IPS-18c (cell line): ENCODE results near the gene MASP2.
"Not testable (repeated sequence)": the region's sequence is repeated elsewhere in the genome, so short reads cannot be mapped to it uniquely, and the experiment has no call there.

ENCODE experiments used
- H3K4me3 ChIP-seq: 2 replicates; pipeline ENCODE4 v1.7.0; 2013; ENCODE audit warnings: low read depth, mild to moderate bottlenecking, low read length, moderate library complexity; ENCODE audit not compliant: insufficient read depth
- H3K9me3 ChIP-seq: one replicate; pipeline ENCODE4 v1.6.1; 2013; ENCODE audit warnings: mild to moderate bottlenecking, low read length, moderate library complexity; ENCODE audit not compliant: control insufficient read depth, insufficient read depth

Gene MASP2

GRCh38 chr1:11059968-11060830 is 13.2 kb upstream of the MASP2 start, which contains the start of gene SRM:
TSS of gene SRM (minus strand) at chr1:11060018. CDS start at chr1:11059943, 75 bp downstream.
- Histone ChIP-seq H3K9me3 (peaks cover 3% of the 10 kb centered on the region), H3K4me3 (peak within 1 kb of the TSS; percentile 85)

- H3K9me3 ChIP-seq, result peaks cover 3% of the 10 kb centered on the region
Measured at GRCh38 chr1:11059155-11059967, 12.3 kb upstream of the MASP2 start.

GRCh38 chr1:11058595-11059154 is 11.6 kb upstream of the MASP2 start:
- Histone ChIP-seq H3K4me3 (peak overlapping the region; percentile 81), H3K9me3 (peaks cover 3% of the 10 kb centered on the region)

More at GRCh38 chr1:11059155-11059967, 12.3 kb upstream of the MASP2 start:
- H3K4me3 ChIP-seq, result peak overlapping the region; percentile 81

DNA sequence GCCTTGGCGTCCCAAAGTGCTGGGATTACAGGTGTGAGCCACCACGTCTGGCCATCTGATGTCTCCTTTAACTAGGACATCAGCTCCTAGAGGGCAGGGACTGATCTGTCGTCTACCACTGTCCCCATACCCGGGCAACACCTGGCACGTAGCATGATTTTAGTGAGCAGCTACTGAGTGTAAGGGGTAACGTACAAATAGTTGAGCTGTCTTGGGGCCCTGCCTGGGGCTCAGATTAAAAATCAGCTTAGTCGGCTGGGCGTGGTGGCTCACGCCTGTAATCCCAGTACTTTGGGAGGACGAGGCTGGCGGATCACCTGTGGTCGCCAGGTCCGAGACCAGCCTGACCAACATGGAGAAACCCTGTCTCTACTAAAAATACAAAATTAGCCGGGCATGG is 11.0 kb upstream of the MASP2 start:
- H3K9me3 ChIP-seq, result peaks cover 3% of the 10 kb centered on the region
- no peak overlapping the region for H3K4me3 ChIP-seq

GRCh38 chr1:11057477-11057876 is 10.4 kb upstream of the MASP2 start:
- H3K4me3 ChIP-seq, result no peak overlapping the region
- peaks cover 3% of the 10 kb centered on the region for H3K9me3 ChIP-seq

GRCh38 chr1:11056504-11056903 is 9.5 kb upstream of the MASP2 start:
- Histone ChIP-seq H3K4me3 (no peak overlapping the region), H3K9me3 (peaks cover 3% of the 10 kb centered on the region)

DNA sequence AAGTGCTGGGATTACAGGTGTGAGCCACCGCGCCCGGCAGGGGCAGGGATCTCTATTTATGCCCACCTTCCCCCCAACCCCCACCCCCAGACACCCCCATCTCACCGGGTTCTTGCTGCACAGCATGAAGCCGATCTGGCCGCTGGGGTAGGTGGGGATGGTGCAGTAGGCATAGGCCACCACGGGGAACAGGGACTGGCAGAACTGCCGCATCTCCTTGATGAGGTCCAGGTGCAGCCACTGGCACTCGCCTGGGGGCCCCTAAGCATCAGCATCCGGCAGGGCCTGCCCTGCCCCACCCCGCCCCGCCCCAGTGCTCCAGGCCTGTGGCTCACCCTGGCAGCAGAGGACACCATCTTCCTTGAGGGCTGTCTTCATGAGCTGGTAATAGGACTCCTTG is 8.6 kb upstream of the MASP2 start:
- H3K9me3 ChIP-seq, result peaks cover 3% of the 10 kb centered on the region
- no peak overlapping the region for H3K4me3 ChIP-seq

- Histone ChIP-seq H3K4me3 (no peak overlapping the region), H3K9me3 (peaks cover 2% of the 10 kb centered on the region)
Measured at GRCh38 chr1:11054666-11055065, 7.6 kb upstream of the MASP2 start.

GRCh38 chr1:11054181-11054580 is 7.1 kb upstream of the MASP2 start:
- no peaks in the 10 kb centered on the region for H3K9me3 ChIP-seq
- no peak overlapping the region for H3K4me3 ChIP-seq

GRCh38 chr1:11053758-11054137 is 6.7 kb upstream of the MASP2 start:
- Histone ChIP-seq H3K9me3 (no peaks in the 10 kb centered on the region), H3K4me3 (no peak overlapping the region)

DNA sequence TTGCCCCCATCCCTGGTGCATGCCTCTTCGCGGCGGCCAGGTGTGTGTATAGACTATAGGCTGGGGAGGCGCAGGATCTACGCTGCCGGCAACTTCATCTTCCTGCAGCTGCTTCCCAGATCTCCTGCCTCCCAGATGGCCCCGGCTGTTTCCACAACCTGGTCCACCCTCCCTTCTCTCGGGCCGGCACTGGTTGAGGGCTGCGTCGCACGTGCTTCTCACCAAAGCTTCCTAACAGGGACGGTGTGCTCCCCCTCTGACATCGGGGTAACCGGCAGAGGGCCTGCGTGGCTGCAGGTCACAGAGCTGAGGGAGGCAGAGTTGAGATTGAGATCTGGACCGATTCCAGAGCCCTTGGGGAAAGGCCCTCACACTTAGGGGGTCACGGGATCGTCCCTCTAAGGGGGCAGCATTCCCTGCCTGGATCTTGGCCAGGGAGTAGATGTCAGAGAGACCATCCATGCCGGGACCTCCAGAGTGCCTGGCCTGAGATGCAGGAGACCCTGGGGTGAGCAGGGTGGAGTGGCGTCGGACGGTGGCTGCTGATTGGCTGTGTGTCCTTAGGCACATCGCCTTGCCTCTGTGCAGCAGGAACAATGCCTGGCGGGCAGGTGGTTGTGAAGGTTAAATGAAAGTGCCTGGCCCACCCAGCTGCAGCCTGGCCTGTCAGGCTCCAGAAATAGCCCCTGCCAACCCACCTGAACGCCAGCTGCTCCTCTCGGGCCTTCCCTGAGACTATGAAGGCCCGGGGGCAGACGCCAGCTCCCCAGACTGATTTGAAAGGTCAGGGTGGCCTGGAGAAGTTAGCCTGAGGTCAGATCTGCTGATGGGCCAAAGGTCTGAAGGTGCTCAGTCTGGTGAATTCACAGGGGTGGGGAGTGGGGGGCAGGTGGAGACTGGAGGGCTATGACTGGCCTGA is 6.1 kb upstream of the MASP2 start:
- no peak overlapping the region for H3K4me3 ChIP-seq
- no peaks in the 10 kb centered on the region for H3K9me3 ChIP-seq

GRCh38 chr1:11051781-11052511 is 4.9 kb upstream of the MASP2 start:
- H3K9me3 ChIP-seq, result no peaks in the 10 kb centered on the region
- no peak overlapping the region for H3K4me3 ChIP-seq

DNA sequence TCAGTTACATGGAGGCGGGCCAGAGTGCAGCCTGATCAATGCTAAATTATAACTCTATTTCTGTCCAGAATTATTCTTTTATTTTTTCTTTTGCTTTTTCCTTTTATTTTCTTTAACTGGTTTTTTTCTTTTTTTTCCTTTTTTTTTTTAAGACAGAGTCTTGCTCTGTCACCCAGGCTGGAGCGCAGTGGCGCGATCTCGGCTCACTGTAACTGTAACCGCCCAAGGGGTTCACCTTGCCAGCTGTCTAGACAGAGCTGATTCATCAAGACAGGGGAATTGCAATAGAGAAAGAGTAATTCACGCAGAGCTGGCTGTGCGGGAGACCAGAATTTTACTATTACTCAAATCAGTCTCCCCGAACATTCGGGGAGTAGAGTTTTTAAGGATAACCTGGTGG is 4.1 kb upstream of the MASP2 start:
- H3K4me3 ChIP-seq, H3K9me3 ChIP-seq: not testable (repeated sequence)

GRCh38 chr1:11046270-11046566 is 821 bp downstream of the MASP2 start:
- Histone ChIP-seq H3K4me3 (no peak overlapping the region), H3K9me3 (no peaks in the 10 kb centered on the region)

- peaks cover 2% of the 10 kb centered on the region for H3K9me3 ChIP-seq
- H3K4me3 ChIP-seq, result 0 out of 2 replicates have a peak overlapping the region, but pooled peaks have one; percentile 20
Measured at GRCh38 chr1:11045428-11046269, 1.4 kb downstream of the MASP2 start.
